Endometrial microvascular endothelial cells (primary cell): ENCODE measurements around the gene COX19. TPM values are rescaled to one million over a fixed set of nuclear protein-coding genes. Genes with fewer than 3 reads are reported as not detected.

Experiments used
- in situ Hi-C: cut with HindIII; loops from 2 replicates; pipeline ENCODE4 v1.10.0; 2017; ENCODE audit warnings: low sequenced_read_pairs, low pct_unique_long_range_greater_than_20kb; ENCODE audit errors: inconsistent ontology term
- total RNA-seq: library from RNA; depleted of rRNA; stranded (reverse); fragments of >200 nt; gene quantifications from one replicate; pipeline ENCODE4 v1.2.3, GENCODE V29; 2015; ENCODE audit errors: inconsistent ontology term

The COX19 gene, protein sequence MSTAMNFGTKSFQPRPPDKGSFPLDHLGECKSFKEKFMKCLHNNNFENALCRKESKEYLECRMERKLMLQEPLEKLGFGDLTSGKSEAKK
- total RNA-seq: 5.6 TPM

DNA sequence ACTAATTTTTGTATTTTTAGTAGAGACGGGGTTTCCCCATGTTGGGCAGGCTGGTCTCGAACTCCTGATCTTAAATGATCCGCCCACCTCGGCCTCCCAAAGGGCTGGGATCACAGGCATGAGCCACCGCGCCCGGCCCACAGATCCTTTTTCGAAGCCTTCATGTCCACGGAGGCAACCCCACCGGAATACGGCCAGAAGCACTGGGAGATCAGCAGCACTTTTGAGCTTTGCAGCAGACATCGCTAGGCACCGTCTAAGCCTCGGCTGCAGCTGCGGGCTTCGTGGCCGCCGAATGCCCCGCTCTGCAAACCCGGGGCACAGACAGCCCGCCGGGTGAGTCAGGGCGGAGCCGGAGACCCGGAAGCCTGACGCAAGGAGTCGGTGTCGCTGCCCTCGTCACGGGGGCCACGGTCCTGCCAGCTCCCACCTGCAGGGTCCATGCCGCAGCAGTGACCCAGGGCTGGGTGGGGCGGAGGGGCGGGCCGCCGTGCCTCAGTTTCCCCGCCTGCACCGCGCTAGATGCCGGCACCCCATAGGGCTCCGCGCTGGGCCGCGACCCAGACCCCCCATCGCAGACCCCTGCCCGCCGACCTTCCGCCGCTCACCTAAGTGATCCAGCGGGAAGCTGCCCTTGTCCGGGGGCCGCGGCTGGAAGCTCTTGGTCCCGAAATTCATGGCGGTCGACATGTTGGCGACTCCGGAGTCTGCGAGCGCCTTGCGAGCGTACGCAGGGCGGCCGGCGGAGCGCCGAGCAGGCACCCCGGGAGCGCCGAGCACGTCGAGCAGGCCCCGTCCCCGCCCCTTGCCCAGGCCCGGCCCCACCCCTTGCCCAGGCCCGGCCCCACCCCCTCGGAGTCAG lies at the start of gene COX19:
COX19 (minus strand) TSS at position 730 of the 862 bp plus-strand sequence; CDS start at position 690, 40 bp downstream.
- in situ Hi-C loops: loop anchor here (10.0 kb wide), 1 partner anchor 70 kb away; the partner anchor contains the start of gene GPR146

DNA sequence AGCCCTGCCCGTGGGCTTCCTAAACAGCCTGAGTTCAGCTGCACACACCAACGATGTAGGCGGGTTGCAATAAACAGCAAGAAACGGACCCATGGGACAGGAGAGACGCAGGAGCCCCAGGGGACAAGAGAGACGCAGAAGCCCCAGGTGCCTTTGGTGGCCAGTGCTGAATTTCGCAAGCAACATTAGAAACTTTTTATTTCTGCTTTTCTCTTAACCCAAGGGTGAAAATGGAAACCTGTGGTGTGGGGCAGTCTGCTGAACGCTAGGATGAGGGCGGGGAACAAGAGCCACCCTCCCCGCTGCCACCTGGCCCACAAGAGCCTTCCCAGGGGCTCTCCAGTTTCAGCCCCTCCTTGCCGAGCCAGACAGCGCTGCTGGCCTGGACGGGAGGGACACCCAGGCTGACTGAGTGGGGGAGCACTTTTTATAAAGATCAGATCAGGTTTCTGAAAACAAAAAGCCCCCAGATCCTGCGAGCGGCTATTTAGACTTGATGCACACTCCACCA lies 49.0 kb upstream of the COX19 start:
- in situ Hi-C loops: no loop called here

- in situ Hi-C loops: no loop called here
Observed at GRCh38 chr7:1022801-1023465, 47.6 kb upstream of the COX19 start.

DNA sequence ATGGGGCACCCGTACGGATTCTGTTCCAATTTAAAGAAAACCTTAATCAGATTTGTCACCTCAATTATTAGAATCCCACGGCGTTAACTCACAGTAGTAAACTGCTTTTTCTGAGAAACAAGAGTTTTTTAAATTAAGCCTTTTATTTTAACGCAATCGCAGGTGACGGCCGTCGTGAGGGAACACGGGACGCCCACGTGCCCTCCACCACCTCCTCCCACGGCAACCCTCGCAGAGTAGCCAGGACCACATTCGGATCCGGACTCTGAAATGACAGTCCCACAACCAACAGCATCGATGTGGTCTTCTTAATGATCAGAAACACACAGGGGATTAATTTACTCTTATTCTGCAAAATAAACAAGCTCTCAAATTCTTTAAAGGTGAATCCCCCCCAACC lies 47.0 kb upstream of the COX19 start:
- in situ Hi-C loops: no loop called here

DNA sequence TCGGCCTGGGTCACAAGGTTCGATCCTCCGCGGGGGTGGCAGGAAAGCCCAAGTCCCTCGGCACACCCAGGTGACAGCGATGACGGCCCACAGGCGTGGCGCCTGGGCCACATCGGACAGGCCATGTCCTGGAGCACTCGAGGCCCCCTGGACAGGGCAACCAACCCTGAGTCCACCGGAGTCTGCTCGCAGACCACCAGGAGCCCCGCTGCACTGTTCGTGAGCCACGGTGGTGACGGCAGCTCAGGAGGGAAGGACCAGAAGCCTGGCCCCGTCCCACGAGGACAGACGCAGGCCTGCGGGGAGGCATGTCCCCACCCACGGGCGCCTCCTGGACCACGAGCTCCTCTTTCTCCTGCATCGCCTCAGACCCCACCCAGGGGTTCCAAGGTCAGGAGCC lies 46.6 kb upstream of the COX19 start:
- in situ Hi-C loops: no loop called here

- in situ Hi-C loops: no loop called here
Observed at GRCh38 chr7:1021366-1021765, 46.0 kb upstream of the COX19 start.

GRCh38 chr7:1020849-1021251 lies 45.5 kb upstream of the COX19 start:
- in situ Hi-C loops: no loop called here

- in situ Hi-C loops: no loop called here
Observed at GRCh38 chr7:1019789-1020610, 44.7 kb upstream of the COX19 start.

GRCh38 chr7:1019255-1019785 lies 44.0 kb upstream of the COX19 start:
- in situ Hi-C loops: no loop called here

DNA sequence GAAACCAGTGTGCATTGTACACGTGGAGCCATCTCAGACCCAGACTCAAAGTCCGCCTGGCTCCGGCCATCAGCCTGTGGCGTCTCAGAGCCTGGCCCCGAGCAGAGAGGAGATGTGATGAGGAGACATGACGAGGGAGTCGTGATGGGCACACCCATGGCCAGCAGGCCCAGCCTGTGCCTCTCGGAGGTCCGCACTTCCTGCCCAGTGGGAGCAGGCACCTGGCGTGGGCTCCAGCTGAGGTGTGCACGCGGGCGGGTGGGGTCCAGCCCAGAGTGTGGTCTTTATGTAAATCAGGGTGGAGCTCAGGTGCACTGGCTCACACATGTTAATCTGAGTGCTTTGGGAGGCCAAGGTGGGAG lies 43.0 kb upstream of the COX19 start:
- in situ Hi-C loops: no loop called here

GRCh38 chr7:1017586-1018333 lies 42.4 kb upstream of the COX19 start:
- in situ Hi-C loops: no loop called here

- in situ Hi-C loops: no loop called here
Observed at GRCh38 chr7:1016577-1017531, 41.5 kb upstream of the COX19 start.

- in situ Hi-C loops: no loop called here
Observed at GRCh38 chr7:1015196-1016121, 40.1 kb upstream of the COX19 start.

DNA sequence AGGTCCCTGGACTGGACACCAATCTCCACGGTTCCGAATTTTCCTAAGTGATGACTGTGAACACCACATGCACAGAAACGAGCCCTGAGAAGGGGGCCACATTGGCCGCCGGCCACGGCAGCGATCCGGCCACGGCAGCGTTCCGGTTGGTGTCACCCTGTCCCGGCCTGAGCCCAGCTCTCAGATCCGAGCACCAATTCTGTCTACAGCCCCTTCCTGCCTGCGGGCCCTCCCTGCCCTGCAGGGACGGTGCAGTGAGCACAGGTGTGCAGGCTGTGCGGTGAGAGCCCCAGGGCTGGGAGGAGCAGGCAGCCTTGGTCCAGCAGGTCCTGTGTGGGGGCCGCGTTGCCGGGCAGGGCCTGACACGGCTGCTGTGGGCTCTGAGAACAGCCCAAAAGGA lies 39.3 kb upstream of the COX19 start:
- in situ Hi-C loops: no loop called here

GRCh38 chr7:1013581-1013980 lies 38.2 kb upstream of the COX19 start:
- in situ Hi-C loops: no loop called here

- in situ Hi-C loops: no loop called here
Observed at GRCh38 chr7:1012716-1013095, 37.4 kb upstream of the COX19 start.
